BLaER1 (cell line): ENCODE results near the gene CA5A.

ENCODE experiments used
- H3K27ac ChIP-seq: shearing (Covaris generic); formaldehyde crosslinking; 2 replicates; pipeline ENCODE4 v1.8.1; 2022
- H3K27me3 ChIP-seq: shearing (Covaris generic); formaldehyde crosslinking; 2 replicates; pipeline ENCODE4 v1.8.1; 2022
- H3K36me3 ChIP-seq: shearing (Covaris generic); formaldehyde crosslinking; 2 replicates; pipeline ENCODE4 v1.8.1; 2022
- H3K4me1 ChIP-seq: shearing (Covaris generic); formaldehyde crosslinking; 2 replicates; pipeline ENCODE4 v1.8.1; 2022
- H3K4me2 ChIP-seq: shearing (Covaris generic); formaldehyde crosslinking; 2 replicates; pipeline ENCODE4 v1.8.1; 2022
- H3K4me3 ChIP-seq: shearing (Covaris generic); formaldehyde crosslinking; 2 replicates; pipeline ENCODE4 v1.8.1; 2022
- H3K9ac ChIP-seq: shearing (Covaris generic); formaldehyde crosslinking; 2 replicates; pipeline ENCODE4 v1.8.1; 2022
- H3K9me3 ChIP-seq: shearing (Covaris generic); formaldehyde crosslinking; 2 replicates; pipeline ENCODE4 v1.8.1; 2022
- H4K20me1 ChIP-seq: shearing (Covaris generic); formaldehyde crosslinking; 2 replicates; pipeline ENCODE4 v1.8.1; 2022
- Cebpa-rat ChIP-seq: shearing (Covaris generic); IDR thresholded peaks from 2 replicates; pipeline ENCODE4 v1.8.1; 2022

CA5A gene

DNA sequence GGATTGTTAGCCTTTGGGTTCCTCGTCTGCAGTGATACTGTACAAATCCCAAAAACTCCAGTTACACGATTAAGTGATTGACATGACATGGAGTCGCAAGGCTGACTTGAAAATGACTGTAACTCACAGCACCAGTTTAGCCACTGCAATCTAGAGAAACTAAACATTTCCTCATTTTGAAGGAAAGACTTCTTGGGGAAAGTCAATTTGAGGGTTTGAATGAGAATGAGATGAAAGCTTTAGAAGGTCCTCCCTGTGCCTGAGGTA lies 19.7 kb upstream of the CA5A start:
- H4K20me1 ChIP-seq: no peaks in the 10 kb centered on the region; the same call in 1 of the 2 replicates
- H3K4me3 ChIP-seq: peak overlapping the region; percentile 46; the same call in 1 of the 2 replicates
- H3K36me3 ChIP-seq: peaks cover 31% of the 10 kb centered on the region
- peaks cover 85% of the 10 kb centered on the region for H3K4me1 ChIP-seq
- peak overlapping the region; percentile 99 for H3K4me2 ChIP-seq
- no peaks in the 10 kb centered on the region for H3K9me3 ChIP-seq
- no peaks in the 10 kb centered on the region for H3K27me3 ChIP-seq
- peak overlapping the region; percentile 76 for H3K27ac ChIP-seq
- no peak for TF ChIP-seq Cebpa-rat
- peak overlapping the region; percentile 100 for H3K9ac ChIP-seq

DNA sequence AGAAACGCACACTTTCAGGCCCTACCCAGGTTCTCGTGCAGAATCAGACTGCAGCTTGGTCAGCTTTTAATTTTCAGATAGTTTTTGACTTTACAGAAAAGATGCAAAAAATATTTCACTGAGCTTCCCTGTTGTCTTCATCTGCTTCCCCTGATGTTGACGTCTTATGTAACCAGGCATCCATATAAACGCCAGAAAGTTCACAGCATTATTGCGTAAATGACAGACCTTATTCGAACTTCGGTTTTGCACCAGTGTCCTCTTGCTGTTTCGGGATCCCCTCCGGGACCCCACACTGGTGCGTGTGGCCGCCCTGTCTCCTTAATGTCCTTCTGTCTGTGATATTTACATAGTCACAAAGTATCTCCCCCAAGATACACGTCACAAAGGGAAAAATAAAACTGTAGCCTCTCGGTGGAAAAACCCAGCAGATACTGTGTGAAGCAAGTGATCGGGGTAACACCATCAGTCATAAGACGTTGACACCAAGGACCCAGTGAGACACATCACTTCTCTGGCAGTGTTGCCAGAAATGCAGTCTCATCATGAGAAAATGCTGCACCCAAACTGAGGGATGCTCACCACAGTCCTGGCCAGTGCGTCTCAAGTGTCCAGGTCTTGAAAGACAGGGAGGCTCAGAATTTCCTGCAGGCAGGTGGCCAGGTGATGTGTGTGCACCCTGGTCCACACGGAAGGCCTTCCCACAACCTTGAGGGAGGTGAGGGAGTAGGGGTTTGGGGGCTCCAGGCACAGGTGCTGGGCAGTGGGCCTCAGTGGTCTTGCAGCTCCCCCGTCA lies 19.2 kb upstream of the CA5A start:
- Histone ChIP-seq H3K9ac (peak overlapping the region; percentile 100), H3K27ac (peak overlapping the region; percentile 76), H3K27me3 (no peaks in the 10 kb centered on the region), H3K4me1 (peaks cover 85% of the 10 kb centered on the region), H3K36me3 (peaks cover 31% of the 10 kb centered on the region), H3K9me3 (no peaks in the 10 kb centered on the region), H3K4me3 (no peak overlapping the region), H3K4me2 (peak overlapping the region; percentile 99), H4K20me1 (no peaks in the 10 kb centered on the region; the same call in 1 of the 2 replicates)
- TF ChIP-seq Cebpa-rat: no peak

DNA sequence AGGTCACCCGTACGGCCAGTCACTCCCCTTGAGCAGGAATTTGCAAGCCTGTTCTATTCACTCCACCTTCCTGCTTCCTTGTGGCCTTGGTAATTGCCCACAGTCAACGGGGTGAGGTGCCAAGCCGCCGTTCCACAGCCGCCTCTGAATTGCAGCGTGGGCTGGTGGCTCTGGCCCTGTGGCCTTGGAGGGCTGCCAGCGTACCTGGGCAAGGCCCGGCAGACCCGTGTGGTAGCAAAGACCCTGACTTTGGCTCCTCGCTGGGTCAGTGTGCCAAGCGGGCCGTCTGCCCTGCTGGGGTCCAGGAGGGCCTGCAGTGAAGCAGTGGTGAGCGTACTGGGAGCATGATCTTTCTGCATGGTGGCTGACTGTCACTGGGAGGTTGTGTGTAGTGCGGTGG lies 18.5 kb upstream of the CA5A start:
- no peak overlapping the region for H3K4me3 ChIP-seq
- no peaks in the 10 kb centered on the region for H3K27me3 ChIP-seq
- peak overlapping the region; percentile 76 for H3K27ac ChIP-seq
- H3K9me3 ChIP-seq: no peaks in the 10 kb centered on the region
- H4K20me1 ChIP-seq: no peaks in the 10 kb centered on the region; the same call in 1 of the 2 replicates
- peak overlapping the region; percentile 99 for H3K4me2 ChIP-seq
- peaks cover 31% of the 10 kb centered on the region for H3K36me3 ChIP-seq
- peaks cover 83% of the 10 kb centered on the region for H3K4me1 ChIP-seq
- no peak for TF ChIP-seq Cebpa-rat
- H3K9ac ChIP-seq: peak overlapping the region; percentile 100; the same call in 1 of the 2 replicates

DNA sequence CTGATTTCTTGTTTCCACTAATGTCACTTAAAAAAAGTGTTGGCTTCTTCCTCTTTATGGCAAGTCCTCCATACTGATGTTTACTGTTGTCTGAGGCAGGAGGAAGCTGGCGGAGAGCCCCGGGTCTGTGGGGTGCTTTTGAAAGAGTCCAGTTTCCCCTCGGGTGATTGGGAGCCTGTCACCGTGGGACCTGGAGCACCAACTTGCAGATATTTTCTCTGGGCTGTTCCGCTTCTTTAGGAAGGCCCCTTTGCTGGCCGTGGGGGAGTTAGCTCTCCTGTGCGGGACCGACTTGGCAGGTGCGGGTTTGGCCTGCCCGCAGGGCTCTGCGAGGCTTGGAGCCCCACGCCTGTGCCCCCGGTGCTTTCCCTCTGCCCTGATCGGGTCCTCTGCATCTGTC lies 18.0 kb upstream of the CA5A start:
- peaks cover 78% of the 10 kb centered on the region for H3K4me1 ChIP-seq
- no peak overlapping the region for H3K4me3 ChIP-seq
- TF ChIP-seq Cebpa-rat: no peak
- H4K20me1 ChIP-seq: no peaks in the 10 kb centered on the region; the same call in 1 of the 2 replicates
- peaks cover 31% of the 10 kb centered on the region for H3K36me3 ChIP-seq
- H3K9me3 ChIP-seq: no peaks in the 10 kb centered on the region
- peak overlapping the region; percentile 99 for H3K4me2 ChIP-seq
- peak overlapping the region; percentile 76 for H3K27ac ChIP-seq
- H3K27me3 ChIP-seq: no peaks in the 10 kb centered on the region
- peak overlapping the region; percentile 100 for H3K9ac ChIP-seq

DNA sequence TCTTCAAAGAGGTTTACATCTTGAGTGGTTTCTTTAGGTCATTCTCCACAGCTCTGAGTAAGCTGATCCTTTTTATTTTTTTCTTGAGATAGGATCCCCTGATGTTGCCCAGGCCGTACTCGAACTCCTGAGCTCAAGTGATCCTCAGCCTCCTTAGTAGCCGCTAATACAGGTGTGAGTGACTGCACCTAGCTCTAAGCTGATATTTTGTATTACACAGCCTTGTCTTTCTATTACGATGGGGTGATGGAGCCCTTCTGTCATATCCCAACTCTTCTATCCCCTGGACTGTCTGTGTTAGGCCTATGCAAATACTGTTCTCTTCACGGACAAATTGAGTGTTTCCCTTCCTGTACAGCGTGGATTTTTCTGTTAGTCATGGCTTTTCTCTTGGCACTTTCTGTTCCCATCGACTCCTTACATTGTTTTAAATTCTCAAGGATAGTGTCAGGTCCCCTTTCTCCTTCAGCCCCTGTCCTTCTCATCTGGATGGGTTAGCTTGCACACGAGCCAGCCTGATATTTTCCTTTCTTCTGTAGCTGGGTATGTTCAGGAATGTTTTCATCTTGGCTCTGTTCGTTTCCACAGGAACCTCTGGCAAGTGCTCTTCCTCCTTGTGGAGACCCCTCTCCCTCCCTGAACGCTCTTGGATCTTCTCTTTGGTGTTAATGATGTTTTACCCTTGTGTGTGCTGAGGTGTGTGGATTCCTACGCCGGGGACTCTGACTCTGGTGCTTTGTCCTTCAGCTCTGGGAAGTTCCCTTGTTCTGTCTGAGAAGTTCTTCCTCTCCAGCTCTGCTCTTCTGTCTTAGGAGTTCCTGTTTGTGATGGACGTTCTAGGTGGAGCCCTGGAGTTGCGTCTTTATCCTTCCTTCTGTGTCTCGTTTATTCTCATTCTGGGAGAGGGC lies 17.2 kb upstream of the CA5A start:
- H3K27me3 ChIP-seq: no peaks in the 10 kb centered on the region
- peaks cover 31% of the 10 kb centered on the region for H3K36me3 ChIP-seq
- H3K4me1 ChIP-seq: peaks cover 77% of the 10 kb centered on the region
- H3K27ac ChIP-seq: peak overlapping the region; percentile 76
- no peaks in the 10 kb centered on the region for H3K9me3 ChIP-seq
- H3K4me2 ChIP-seq: peak overlapping the region; percentile 99
- H4K20me1 ChIP-seq: no peaks in the 10 kb centered on the region; the same call in 1 of the 2 replicates
- TF ChIP-seq Cebpa-rat: no peak
- no peak overlapping the region for H3K4me3 ChIP-seq
- peak overlapping the region; percentile 100 for H3K9ac ChIP-seq

GRCh38 chr16:87952751-87953150 lies 16.4 kb upstream of the CA5A start:
- no peaks in the 10 kb centered on the region for H3K9me3 ChIP-seq
- peak overlapping the region; percentile 86 for H3K4me3 ChIP-seq
- H3K27ac ChIP-seq: peak overlapping the region; percentile 100
- H3K4me1 ChIP-seq: peaks cover 77% of the 10 kb centered on the region
- peaks cover 29% of the 10 kb centered on the region for H3K36me3 ChIP-seq
- no peaks in the 10 kb centered on the region for H4K20me1 ChIP-seq
- no peaks in the 10 kb centered on the region for H3K27me3 ChIP-seq
- H3K4me2 ChIP-seq: peak overlapping the region; percentile 99
- TF ChIP-seq Cebpa-rat: no peak
- peak overlapping the region; percentile 100 for H3K9ac ChIP-seq

DNA sequence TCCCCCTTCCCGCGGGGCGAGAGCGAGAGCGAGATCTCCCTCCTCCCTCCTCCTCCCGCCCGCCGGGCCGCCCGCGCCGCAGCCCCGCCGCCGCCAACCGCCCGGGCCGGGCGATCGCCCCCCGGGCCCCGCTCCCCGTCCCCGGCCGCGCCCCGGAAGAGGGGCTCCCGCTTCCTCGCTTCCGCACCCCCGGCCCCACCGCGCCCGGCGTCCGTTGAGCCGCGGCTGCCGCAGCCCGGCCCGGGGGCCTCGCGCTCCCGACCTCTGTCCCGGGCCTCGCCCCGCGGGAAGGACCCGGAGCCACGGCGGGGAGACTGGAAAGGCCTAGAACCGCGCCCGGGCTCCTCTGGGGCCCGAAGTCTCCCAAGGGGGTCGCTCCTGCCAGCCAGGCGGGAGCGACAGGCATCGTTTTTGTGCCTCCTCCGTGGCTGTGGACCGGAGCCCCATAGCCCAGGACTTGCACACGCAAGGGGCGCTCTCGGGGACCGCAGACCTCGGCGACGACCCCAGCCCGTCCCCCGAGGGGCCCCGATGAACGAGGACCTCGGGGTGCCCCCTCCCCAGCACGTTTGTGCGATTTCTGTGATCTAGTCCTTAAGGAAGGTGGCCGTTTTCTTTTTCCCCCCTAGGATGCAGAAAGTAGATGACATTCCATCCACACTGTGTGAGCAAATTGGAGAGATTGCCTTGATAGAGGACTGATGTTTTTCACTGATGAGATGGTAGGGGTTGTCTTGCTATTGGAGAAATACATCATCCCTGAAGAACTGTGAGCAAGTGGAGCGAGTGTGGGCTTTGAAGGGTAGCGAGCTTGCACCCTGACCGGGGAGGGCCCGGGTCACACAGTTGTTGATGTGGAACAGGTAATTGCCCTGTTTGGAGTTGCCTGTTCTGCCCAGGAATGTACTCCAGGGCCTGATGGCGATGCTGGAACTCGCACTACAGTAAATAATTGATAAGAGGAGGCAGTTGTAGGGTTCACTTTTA lies 15.5 kb upstream of the CA5A start:
- H3K4me3 ChIP-seq: peak overlapping the region; percentile 86
- H4K20me1 ChIP-seq: no peaks in the 10 kb centered on the region
- peak overlapping the region; percentile 100 for H3K27ac ChIP-seq
- peaks cover 21% of the 10 kb centered on the region for H3K36me3 ChIP-seq
- peaks cover 71% of the 10 kb centered on the region for H3K4me1 ChIP-seq
- no peak for TF ChIP-seq Cebpa-rat
- peak overlapping the region; percentile 99 for H3K4me2 ChIP-seq
- no peaks in the 10 kb centered on the region for H3K9me3 ChIP-seq
- peak overlapping the region; percentile 100 for H3K9ac ChIP-seq
- H3K27me3 ChIP-seq: no peaks in the 10 kb centered on the region

- Histone ChIP-seq H3K4me1 (peaks cover 62% of the 10 kb centered on the region), H3K9ac (peak within 1 kb of the TSS; percentile 100), H3K27ac (peak within 1 kb of the TSS; percentile 100), H3K27me3 (peaks cover 4% of the 10 kb centered on the region; the same call in 1 of the 2 replicates), H3K36me3 (peaks cover 21% of the 10 kb centered on the region), H4K20me1 (no peaks in the 10 kb centered on the region), H3K9me3 (no peaks in the 10 kb centered on the region), H3K4me2 (peak within 1 kb of the TSS; percentile 99), H3K4me3 (peak within 1 kb of the TSS; percentile 86)
- no peak for TF ChIP-seq Cebpa-rat
Measured at GRCh38 chr16:87950765-87951551, 14.6 kb upstream of the CA5A start, which contains the start of gene BANP. TSS of gene BANP (plus strand) at chr16:87951434. CDS start at chr16:87975116, 23,682 bp downstream.
